Jurkat, Clone E6-1 (cell line): ENCODE data around the gene FUT4.

Experiments used
- DNase-seq: peaks from one replicate; pipeline ENCODE4 v3.0.0-alpha.2; 2011; ENCODE audit warnings: low read depth, low spot score
- H3K4me3 ChIP-seq: 2 replicates; pipeline ENCODE4 v1.5.1; 2011; ENCODE audit warnings: mild to moderate bottlenecking, low read length, control low read depth, moderate library complexity

FUT4 gene

GRCh38 chr11:94590352-94591041 lies 46.8 kb downstream of the FUT4 start:
- no peak for DNase-seq
- H3K4me3 ChIP-seq = no peak overlapping the region

DNA sequence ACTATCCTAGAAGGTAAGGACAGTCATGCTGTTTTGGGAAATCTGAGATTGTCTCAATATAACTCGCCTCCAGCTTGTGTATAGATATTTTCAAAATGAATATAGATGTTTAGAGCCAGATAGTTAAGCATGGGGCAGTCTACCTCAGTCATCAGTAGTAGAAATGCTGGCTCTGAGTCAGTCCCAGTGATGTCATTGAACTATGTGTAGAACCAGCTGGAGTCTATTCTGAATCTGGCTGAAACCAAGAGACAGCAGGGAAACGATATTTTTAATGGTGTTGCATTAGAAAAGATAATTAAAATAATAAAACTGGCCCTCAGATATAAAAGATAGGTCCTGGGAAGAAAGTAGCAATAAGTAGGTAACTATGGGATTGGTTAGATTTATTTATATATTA lies 49.3 kb downstream of the FUT4 start:
- H3K4me3 ChIP-seq = no peak overlapping the region
- no peak for DNase-seq

DNA sequence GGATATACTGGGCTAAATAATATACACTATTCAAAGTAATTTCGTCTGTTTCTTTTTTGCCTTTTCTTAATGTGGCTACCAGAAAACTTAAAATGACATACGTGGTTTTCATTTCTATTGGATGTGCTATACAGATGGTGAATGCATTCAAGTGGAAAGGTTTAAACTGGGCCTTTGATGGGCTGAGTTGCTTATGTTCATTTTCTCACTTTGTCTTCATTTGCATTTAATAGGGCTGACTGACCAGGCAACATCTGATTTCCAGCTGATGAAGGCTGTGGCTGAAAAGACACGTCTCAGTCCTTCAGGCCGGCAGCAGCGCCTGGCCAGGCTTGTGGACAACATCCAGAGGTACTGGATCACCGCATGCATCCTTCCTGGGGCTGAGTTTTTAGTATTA lies 51.4 kb downstream of the FUT4 start:
- no peak for DNase-seq
- no peak overlapping the region for H3K4me3 ChIP-seq

DNA sequence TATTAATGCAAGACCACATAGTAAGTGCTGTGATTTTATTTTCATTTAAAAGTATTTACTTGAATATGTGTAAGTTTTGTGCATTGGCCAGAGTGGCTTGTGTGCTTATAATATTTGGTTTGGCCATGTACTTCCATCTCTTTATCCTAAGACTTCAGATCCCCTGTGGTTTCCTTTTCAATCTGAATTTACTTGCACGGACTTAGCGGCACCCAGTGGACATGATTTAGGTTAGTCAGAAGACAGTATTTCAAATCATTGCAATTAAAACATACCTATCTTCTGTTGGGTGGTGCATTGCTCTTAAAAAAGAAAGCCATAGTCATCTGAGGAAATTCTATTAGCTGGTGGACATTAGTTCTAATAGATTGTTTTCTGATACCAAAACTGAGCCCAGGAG lies 54.2 kb downstream of the FUT4 start:
- no peak for DNase-seq
- H3K4me3 ChIP-seq = no peak overlapping the region
